ENCODE results near the gene SLC37A2. TPM values are rescaled to one million over a fixed set of nuclear protein-coding genes. Genes with fewer than 3 reads are reported as not detected.

SLC37A2 gene
- total and polyA plus RNA-seq, 2 experiments from 2014 or later: 2.8 to 3.9 TPM

- 53% methylated on average over 4 of the region's 4 CpGs for WGBS (ENCODE audit: low lambda C conversion rate, missing lambda C conversion rate)
- H3K9me2 ChIP-seq (replicated peaks; ENCODE audit: insufficient read depth): no peaks in the 10 kb centered on the region
- no peak for DNase-seq (ENCODE audit: low spot score)
- H3K79me2 ChIP-seq: no peaks in the 10 kb centered on the region
- H3K27ac ChIP-seq: no peak overlapping the region
- no peak overlapping the region for H2AFZ ChIP-seq
- H3K36me3 ChIP-seq (replicated peaks; ENCODE audit: insufficient read depth, low read depth): no peaks in the 10 kb centered on the region
- H3K9me3 ChIP-seq (ENCODE audit: low read depth): no peaks in the 10 kb centered on the region
- H3K4me1 ChIP-seq (ENCODE audit: insufficient read depth): no peaks in the 10 kb centered on the region
- no peaks in the 10 kb centered on the region for H4K20me1 ChIP-seq (ENCODE audit: insufficient read depth, poor library complexity, severe bottlenecking)
- H3K4me3 ChIP-seq: no peak overlapping the region
- no peak overlapping the region for H3K4me2 ChIP-seq
- TF ChIP-seq, protein P1, sequence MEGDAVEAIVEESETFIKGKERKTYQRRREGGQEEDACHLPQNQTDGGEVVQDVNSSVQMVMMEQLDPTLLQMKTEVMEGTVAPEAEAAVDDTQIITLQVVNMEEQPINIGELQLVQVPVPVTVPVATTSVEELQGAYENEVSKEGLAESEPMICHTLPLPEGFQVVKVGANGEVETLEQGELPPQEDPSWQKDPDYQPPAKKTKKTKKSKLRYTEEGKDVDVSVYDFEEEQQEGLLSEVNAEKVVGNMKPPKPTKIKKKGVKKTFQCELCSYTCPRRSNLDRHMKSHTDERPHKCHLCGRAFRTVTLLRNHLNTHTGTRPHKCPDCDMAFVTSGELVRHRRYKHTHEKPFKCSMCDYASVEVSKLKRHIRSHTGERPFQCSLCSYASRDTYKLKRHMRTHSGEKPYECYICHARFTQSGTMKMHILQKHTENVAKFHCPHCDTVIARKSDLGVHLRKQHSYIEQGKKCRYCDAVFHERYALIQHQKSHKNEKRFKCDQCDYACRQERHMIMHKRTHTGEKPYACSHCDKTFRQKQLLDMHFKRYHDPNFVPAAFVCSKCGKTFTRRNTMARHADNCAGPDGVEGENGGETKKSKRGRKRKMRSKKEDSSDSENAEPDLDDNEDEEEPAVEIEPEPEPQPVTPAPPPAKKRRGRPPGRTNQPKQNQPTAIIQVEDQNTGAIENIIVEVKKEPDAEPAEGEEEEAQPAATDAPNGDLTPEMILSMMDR (IDR thresholded peaks at IDR 0.05; ENCODE audit: poor library complexity): no peak
- no peak for TF ChIP-seq EZH2phosphoT487 (IDR thresholded peaks at IDR 0.05; ENCODE audit: low read depth, severe bottlenecking, unreplicated experiment)
- no peak for TF ChIP-seq EZH2 (IDR thresholded peaks at IDR 0.05; ENCODE audit: borderline replicate concordance)
- no peaks in the 10 kb centered on the region for H3K27me3 ChIP-seq
Observed at GRCh38 chr11:125117429-125117828, 54.3 kb downstream of the SLC37A2 start.

DNA sequence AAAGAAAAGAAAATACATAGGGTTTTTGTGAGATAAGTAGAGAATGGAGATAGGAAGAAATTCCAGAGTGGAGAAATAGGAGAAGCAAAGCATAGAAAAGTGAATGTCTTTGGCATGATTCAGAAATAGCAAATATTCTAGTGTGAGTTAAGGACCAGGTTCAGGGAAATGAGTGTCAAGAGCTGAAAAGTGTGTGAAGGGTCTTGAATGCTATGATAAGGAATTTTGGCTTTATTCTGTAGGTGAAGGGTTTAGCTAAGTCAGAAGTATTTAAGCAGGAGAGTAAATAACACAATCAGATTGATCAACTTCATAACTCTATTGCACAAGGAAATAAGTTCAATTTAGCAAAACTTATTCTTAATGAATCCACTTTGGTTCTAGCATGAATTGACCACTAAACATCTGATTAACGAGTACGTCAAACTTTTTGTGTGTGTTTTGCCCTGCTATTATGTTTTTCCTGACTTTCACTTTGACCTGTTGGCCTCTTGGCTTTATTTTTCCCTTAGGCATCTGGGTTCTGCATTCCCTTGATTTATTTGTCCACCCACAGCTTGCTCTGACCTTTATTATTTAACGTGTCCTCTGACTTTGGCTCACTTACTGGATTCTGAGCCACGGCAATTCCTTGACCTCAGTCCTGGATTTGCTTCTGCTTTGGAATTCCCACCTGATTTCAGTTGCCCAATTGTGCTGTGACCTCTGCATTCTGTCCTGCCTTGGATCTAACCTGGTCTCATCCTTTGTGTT is 60.3 kb downstream of the SLC37A2 start:
- peak overlapping the region; percentile 24 for H3K27ac ChIP-seq
- peak overlapping the region; percentile 51 for H2AFZ ChIP-seq
- H3K4me3 ChIP-seq: no peak overlapping the region
- H3K36me3 ChIP-seq (replicated peaks; ENCODE audit: insufficient read depth, low read depth): no peaks in the 10 kb centered on the region
- no peaks in the 10 kb centered on the region for H4K20me1 ChIP-seq (ENCODE audit: insufficient read depth, poor library complexity, severe bottlenecking)
- H3K9me2 ChIP-seq (replicated peaks; ENCODE audit: insufficient read depth): no peaks in the 10 kb centered on the region
- H3K27me3 ChIP-seq: peaks cover 9% of the 10 kb centered on the region
- H3K79me2 ChIP-seq: no peaks in the 10 kb centered on the region
- no peaks in the 10 kb centered on the region for H3K4me1 ChIP-seq (ENCODE audit: insufficient read depth)
- WGBS (ENCODE audit: low lambda C conversion rate, missing lambda C conversion rate): 70% methylated on average over 4 of the region's 4 CpGs
- TF ChIP-seq, protein P1 (IDR thresholded peaks at IDR 0.05; ENCODE audit: poor library complexity): no peak
- no peak for TF ChIP-seq EZH2 (IDR thresholded peaks at IDR 0.05; ENCODE audit: borderline replicate concordance)
- no peak for TF ChIP-seq EZH2phosphoT487 (IDR thresholded peaks at IDR 0.05; ENCODE audit: low read depth, severe bottlenecking, unreplicated experiment)
- H3K9me3 ChIP-seq (ENCODE audit: low read depth): no peaks in the 10 kb centered on the region
- DNase-seq (ENCODE audit: low spot score): no peak
- peak overlapping the region; percentile 50 for H3K4me2 ChIP-seq

- WGBS (ENCODE audit: low lambda C conversion rate, missing lambda C conversion rate): 66% methylated on average over 10 of the region's 10 CpGs
- H3K27ac ChIP-seq: peak overlapping the region; percentile 24
- H3K9me2 ChIP-seq (replicated peaks; ENCODE audit: insufficient read depth): no peaks in the 10 kb centered on the region
- peak; percentile 61 for DNase-seq (ENCODE audit: low spot score)
- H3K4me1 ChIP-seq (ENCODE audit: insufficient read depth): no peaks in the 10 kb centered on the region
- H3K4me3 ChIP-seq: no peak overlapping the region
- TF ChIP-seq, protein P1 (IDR thresholded peaks at IDR 0.05; ENCODE audit: poor library complexity): peak; percentile 44
- no peak for TF ChIP-seq EZH2 (IDR thresholded peaks at IDR 0.05; ENCODE audit: borderline replicate concordance)
- no peak for TF ChIP-seq EZH2phosphoT487 (IDR thresholded peaks at IDR 0.05; ENCODE audit: low read depth, severe bottlenecking, unreplicated experiment)
- no peaks in the 10 kb centered on the region for H3K36me3 ChIP-seq (replicated peaks; ENCODE audit: insufficient read depth, low read depth)
- peak overlapping the region; percentile 50 for H3K4me2 ChIP-seq
- H3K9me3 ChIP-seq (ENCODE audit: low read depth): no peaks in the 10 kb centered on the region
- H3K27me3 ChIP-seq: peaks cover 10% of the 10 kb centered on the region
- no peaks in the 10 kb centered on the region for H4K20me1 ChIP-seq (ENCODE audit: insufficient read depth, poor library complexity, severe bottlenecking)
- no peaks in the 10 kb centered on the region for H3K79me2 ChIP-seq
- H2AFZ ChIP-seq: peak overlapping the region; percentile 51
Observed at GRCh38 chr11:125123947-125124617, 61.0 kb downstream of the SLC37A2 start.
